RPMI7951 (cell line): ENCODE results near the gene PRKAB2. TPM values are rescaled to one million over a fixed set of nuclear protein-coding genes. Genes with fewer than 3 reads are reported as not detected.
"Not testable (repeated sequence)": the region's sequence is repeated elsewhere in the genome, so short reads cannot be mapped to it uniquely, and the experiment has no call there.

Experiments
- DNase-seq: peaks from one replicate; pipeline ENCODE4 v3.0.0-alpha.2; 2012; ENCODE audit warnings: low read depth
- total RNA-seq: library from RNA; depleted of rRNA; stranded (reverse); fragments of >200 nt; shearing (Covaris generic); gene quantifications from 2 replicates; pipeline ENCODE4 v1.2.3, GENCODE V29; 2014; rRNA removed

The PRKAB2 gene, protein sequence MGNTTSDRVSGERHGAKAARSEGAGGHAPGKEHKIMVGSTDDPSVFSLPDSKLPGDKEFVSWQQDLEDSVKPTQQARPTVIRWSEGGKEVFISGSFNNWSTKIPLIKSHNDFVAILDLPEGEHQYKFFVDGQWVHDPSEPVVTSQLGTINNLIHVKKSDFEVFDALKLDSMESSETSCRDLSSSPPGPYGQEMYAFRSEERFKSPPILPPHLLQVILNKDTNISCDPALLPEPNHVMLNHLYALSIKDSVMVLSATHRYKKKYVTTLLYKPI
- 12.9 and 20.8 TPM in 2 replicates for total RNA-seq

DNA sequence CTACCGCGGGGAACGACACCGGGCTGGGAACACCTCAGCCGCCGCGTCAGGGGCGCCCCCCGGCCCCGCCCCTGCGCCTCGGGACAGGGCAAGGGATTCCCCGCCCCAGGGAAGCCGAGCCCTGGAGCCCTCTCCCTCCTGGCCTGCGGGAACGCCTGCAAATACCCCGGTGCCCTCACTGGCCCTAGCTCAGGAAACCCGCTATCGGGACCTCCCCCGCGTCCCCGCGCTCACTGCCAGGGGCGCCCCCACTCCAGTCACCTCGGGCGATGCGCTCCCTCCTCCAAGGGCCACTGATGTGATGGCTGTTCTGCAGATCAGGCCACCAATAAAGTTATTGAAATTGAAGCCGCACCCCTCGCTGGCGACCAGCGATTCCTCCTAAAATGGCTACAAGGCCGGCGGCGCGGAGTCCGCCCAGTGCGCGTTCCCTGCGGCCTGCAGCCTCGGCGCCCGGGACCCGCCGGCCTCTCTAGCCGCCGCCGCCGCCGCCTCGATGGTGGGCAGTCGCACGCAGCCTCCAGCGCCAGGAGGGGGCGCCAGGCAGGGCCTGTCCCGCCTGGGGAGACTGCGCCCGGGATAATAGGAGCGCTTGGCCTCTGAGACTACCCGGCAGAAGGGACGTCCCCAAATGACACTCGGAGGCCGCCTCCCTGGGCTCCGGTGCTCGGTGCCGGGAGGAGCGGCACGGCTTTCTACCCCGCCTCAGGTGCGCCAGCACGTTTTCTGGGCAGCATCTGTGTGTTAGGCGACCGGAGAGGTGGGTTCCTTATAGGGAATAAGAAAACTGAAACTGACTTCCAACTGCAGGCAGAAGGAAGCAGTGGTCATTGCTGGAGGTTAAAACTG is at the start of gene PRKAB2:
Gene PRKAB2 (minus strand): TSS at position 303 of the 849 bp plus-strand sequence. CDS start 326 bp downstream, outside the sequence.
- peak; percentile 94 for DNase-seq

DNA sequence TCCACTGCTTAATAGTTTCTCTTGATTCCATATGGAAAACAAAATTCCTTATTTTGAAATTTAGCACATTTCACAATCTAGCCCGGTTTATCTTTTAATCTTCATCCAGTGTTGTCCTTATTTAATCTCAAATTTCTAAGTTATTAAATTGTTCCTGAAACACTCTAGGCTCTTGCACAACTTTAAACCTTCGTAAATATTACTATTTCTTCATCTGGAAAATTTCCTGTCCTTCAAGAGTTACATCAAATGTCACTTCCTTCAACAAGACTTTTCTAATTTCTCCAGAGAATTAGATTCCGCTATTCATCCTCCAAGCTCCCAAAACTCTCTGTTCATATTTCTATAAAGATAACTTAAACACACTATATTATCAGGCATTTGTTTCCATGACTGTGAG is 46.3 kb upstream of the PRKAB2 start:
- DNase-seq: no peak

DNA sequence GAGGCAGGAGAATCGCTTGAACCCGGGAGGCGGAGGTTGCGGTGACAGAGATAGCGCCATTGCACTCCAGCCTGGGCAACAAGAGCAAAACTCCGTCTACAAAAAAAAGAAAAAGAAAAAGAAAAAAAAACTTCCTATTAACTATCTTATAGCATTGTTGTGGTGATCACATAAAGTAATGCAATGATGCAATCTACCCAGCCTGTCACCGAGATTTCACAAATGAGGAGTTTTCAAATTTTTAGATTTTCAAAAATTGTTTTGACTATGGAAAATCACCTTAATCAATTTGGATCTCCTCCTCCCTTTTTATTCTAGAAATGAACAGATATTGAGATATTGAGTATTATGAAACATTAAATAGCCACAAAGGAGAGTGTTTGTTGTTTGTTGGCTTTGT is 44.9 kb upstream of the PRKAB2 start:
- DNase-seq: no peak

DNA sequence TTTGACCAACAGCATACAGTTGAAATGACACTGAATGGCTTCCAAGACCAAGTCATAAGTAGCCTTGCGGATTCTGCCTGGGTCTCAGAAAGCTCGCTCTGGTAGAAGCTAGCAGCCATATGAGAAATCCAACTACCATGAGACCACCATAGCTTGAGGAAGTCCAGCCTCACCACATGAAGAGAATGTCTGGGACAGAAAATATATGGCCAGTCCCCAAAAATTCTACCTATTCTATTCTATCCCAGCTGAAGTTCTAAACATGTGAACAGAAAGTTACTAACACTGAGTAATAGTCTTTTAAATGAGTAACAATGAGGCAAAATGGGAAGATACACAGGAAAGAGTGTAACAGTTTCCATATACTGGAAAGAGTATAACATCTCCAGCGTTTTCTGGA is 43.9 kb upstream of the PRKAB2 start:
- DNase-seq: no peak

DNA sequence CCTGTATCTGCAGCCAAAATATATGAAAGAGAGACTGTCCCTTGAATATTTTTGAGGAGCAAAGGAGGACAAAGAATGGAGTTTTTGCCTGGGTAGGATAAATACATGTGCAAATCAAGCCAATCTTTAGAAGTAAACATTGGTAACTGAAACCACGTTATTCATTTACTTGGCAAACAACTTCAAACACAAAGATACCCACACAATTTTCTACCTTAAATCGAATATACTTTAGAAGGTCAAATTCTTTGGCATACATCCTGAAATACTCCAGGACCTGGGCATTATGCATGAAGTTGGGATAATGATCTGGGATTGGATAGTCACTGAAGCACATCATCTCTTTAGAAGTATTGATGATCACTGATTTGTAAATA is 43.3 kb upstream of the PRKAB2 start:
- no peak for DNase-seq

DNA sequence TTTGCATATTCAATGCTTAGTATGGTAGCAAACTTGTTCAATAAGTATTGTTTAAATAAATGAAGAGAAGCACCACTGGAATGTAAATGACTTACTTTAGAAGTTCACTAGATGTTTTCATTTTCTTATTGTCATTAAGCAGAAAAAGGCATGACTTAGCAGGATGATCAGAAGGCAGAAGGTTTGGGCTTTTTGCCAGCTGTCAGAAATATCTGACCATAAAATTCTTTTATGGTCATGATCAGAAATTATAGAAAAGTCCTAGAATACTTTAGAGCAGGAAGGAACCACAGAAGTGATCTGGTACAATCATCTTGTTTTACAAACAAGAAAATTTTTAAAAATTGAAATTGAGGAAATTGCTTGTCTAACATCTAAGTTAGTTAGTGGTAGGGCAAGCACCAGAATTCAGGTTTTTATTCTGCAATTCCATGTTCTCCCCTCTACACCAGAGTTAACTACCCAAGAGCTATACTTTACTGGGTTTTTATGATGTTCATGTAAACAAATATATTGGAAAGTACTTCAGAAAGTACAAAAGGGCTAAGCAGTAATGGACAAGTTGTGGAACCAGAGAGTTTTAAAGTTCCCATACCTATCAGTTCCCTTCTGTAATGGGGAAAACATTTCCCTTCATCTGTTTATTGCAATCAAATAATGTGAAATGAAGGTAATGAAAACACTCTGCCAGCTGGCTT is 42.7 kb upstream of the PRKAB2 start:
- DNase-seq: no peak

DNA sequence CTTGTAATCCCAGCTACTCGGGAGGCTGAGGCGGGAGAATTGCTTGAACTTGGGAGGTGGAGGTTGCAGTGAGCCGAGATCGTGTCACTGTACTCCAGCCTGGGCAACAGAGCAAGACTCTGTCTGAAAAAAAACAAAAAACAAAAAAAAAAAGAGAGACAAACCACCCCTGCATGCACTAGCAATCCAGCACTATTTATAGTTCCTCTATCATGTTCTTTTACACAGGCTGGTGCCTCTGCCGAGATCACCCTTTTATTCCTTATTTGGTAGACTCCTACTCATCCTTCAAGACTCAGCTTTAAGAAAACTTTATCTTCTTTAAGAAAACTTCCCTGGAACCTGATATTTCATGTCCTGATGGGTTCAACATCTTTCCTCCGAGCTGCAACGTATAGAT is 42.1 kb upstream of the PRKAB2 start:
- no peak for DNase-seq

DNA sequence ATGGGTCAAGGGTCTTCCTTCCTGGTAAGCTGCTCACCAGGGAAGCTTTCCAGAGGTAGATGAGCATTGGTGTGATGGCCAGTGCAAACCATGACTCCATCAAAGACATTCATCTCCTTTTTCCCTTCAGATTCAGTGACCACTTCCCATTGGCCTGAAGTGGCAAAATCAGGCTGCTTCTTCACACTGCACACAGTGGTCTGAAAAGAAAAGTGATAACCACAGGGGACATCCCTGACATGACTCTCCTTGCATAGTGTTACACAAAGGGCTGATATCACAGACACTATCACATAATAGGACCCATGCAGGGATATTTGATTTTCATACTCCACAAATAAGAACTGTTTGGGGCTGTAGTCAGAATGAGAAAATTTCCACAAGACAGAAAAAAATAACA is 41.0 kb upstream of the PRKAB2 start:
- DNase-seq: no peak

DNA sequence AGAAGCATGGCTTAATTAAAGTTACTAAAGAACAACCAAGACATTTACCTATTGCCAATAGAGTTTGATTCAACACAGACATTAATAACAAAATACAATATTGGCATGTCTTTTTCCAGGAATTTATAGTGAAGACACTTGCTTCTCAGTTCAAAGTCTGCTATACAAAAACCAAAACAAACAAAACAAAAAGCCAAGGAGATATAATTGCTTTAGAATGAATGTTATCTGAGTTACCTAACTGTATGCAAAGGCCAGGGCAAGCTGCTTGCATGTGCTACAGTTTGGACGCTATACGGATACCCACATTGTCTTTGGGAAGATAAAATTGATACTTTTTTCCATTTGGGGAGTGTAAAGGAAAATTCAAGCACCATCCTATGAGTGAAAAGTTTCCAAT is 39.3 kb upstream of the PRKAB2 start:
- no peak for DNase-seq

DNA sequence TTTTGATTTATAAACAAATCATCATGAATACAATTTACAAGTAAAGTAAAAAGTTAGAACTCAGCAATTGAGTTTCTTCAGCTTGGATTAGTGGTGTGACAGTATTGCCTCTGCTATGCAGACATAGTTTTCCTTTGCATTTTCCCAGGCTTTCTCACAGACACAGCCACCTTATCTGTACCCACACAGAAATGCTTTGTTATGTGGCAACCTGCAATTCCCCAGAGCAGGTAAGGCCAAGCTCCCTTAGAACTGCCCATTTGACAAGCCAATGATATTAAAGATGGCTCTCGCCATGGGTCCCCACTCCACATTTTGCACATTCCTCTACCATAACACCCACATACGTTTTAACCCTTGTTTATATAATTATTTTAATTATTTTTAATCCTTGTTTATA is 38.7 kb upstream of the PRKAB2 start:
- DNase-seq: no peak

DNA sequence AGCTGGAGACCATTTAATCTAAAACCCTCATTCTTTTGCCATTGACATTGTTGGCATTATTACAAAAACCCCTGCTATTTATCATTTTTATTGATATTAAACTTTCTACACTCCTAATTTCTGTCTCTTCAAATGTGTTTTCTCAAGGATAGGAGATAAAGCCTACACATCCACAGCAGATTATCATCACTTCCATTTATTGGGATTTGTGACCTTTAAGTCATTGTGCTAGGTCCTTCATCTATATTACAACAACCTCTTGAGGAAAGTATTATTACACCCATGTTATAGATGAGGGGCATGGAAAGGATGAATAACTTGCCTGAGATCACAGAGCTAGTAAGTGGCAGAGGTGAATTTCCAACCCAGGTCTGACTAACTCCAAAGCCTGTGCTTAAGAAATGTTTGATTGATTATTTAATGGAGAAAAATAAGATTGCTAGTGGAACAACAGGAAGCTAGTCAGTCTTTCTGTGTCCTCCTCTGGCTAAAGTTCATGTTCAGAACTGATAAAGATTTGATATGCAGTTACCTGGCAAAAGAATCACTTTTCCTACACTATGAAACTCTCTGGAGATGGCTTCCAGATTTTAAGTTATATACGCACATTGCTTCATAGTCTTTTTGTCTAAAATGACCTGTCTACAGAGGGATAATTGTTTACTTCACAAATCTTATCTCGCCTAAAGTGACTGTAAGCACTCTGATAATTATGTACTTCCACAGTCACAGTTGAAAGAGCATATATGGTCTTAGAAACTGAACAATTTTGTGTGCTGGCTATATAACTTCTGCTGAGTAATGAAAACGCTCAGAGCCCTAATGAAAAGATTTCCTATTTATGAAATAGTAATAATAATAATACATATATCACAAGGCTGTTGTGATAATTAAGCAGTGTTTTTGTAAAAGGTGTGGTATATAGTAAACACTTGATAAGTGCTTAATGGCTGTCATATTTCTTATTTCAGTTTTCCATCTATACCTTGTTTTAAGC is 37.9 kb upstream of the PRKAB2 start:
- DNase-seq: no peak

DNA sequence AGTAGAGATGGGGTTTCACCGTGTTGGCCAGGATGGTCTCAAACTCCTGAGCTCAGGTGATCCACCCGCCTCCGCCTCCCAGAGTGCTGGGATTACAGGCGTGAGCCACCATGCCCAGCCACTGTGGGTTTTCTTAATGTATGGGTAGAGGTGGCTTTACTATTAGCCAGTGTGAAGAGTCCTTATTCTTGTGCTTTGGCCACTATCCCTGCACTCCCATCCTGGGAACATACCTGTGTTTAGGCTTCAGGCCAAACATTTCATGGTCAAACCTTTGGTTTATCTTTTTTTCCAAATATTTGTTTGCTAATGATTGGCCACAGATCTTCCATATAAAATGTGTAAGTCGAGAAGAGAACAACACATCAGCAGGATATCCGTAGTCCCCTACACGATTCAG is 36.3 kb upstream of the PRKAB2 start:
- no peak for DNase-seq

DNA sequence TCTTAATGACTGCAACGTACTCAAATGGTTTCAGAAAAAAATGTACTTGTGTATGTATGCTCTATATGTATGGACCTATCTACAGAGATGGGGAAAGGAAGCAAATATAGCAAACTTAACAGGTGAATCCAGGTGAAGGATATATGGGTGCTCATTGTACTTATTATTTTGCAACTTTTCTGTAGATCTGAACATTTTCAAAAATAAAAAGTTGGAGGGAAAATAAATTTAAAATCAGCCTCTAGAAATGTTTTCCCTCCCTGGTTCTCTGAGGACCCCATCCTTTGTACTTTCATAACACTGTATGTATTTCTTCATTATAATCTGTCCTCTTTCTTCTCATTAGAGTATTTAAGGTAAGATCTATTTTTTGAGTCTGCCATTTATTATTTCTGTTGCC is 34.9 kb upstream of the PRKAB2 start:
- no peak for DNase-seq

DNA sequence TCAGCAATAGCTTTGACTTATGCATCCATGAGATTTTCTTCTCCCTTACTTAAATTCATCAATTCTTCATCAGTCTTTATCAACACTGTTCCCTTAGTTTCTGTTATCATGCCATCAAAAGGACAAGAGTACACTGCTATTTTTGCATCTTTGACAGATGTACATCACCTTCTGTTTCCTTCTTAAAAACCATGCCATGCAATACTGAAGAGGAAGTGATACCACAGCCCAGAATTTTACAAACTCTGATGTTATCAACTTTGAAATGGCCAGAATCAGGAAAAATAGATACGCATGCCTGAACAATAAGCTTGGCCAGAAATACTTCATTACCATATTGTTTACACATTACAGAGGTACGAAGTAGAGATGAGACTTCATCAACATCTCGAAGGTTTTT is 31.8 kb upstream of the PRKAB2 start:
- no peak for DNase-seq

DNA sequence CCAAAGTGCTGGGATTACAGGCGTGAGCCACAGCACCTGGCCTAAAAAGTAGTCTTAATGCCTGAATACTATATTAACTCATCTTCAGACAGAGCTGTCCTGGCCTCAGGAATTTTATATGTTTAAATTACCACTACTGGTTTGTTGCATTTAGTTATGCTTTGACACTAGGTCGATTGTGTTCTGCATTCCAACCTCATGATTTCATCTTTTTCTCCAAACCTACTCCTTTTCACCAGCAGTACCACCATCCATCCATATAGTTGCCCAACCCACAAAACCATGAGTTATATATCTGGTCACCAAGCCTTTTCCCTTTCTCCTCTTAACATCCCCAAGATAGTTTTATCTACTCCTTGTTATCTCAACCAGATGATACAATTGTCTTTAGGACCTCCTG is 30.3 kb upstream of the PRKAB2 start:
- peak; percentile 21 for DNase-seq

DNA sequence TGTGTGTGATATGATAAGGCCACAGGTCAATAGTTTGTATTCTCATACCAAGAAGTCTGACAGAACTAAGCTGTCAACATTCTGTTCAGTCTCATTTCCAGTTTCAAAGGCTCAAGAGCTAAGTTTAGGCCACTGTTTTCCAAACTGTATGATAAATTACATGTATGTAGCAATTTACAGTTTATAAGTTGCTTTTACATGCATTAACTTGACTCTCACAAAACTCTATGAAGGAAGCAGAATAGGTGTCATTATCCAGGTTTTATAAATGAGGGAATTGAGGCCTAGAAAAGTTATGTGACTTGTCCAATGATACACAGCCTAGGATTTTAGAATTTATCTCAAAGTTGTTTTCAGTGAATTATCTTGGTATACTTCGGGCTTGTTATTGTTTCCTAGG is 29.5 kb upstream of the PRKAB2 start:
- DNase-seq: no peak

DNA sequence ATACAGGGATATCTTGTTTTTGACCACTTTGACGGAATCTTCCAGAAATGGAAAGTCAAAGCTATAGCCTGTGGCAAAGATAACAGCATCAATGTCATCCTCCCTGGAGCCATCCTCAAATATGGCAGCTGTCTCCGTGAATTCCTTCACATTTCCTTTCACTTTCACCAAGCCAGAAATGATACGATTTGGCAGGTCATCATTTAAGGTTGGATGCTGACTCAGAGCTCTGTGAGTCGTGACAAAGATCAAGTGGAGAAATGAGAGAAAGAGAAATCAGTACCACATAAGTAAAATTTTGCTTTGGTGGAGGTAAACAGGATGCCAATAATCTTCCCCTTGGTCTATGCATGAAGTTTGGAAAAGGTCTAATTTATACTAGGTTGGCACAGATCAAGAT is 29.0 kb upstream of the PRKAB2 start:
- peak; percentile 65 for DNase-seq

DNA sequence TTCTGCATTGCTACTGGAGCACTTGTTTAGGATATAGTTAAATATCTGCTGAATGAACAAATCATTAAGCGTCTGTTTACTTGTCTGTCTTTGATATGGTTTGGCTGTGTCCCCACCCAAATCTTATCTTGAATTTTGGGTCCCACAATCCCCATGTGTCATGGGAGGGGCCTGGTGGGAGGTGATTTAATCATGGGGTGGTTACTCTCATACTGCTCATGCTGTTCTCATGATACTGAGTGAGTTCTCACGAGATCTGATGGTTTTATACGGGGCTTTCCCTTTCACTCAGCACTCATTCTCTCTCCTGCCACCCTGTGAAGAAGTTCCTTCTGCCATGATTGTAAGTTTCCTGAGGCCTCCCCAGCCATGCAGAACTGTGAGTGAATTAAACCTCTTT is 25.1 kb upstream of the PRKAB2 start:
- not testable (repeated sequence) for DNase-seq

DNA sequence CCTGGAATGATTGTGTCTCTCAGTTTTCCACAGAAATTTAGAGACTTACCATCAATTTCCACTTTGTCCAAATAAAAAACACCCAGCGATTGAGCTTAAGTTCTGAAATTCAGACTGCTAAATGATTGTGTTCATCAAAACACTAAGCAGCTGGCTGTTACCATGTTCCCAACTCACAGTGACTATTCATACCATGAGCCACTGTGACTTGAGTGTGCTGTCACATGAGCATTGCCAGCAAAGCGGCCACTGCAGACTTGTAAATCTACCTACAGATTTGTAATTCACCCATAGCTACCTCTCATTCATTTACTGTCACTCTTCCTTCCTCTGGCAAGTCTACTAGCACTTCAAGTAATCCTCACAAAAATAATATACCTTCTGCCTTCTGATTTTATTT is 17.2 kb upstream of the PRKAB2 start:
- no peak for DNase-seq

DNA sequence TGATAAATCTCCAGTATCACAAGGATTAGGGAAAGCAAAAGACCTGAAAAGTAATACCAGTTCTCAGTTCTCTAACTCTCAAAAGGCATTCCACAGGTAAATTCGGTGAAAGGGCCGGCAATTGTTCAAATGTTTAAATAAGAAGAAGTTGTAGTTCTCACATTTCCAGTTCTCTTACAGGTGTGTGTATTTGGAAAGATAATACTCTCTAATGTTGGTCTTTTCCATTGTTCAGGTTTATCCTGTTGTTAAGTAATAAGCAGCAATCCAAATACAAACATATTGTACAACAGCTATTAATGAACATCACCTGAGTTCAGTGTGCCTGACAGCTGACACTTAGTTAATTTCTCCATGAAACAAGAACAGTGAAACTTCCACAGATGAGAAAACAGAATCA is 13.2 kb upstream of the PRKAB2 start:
- DNase-seq: no peak

DNA sequence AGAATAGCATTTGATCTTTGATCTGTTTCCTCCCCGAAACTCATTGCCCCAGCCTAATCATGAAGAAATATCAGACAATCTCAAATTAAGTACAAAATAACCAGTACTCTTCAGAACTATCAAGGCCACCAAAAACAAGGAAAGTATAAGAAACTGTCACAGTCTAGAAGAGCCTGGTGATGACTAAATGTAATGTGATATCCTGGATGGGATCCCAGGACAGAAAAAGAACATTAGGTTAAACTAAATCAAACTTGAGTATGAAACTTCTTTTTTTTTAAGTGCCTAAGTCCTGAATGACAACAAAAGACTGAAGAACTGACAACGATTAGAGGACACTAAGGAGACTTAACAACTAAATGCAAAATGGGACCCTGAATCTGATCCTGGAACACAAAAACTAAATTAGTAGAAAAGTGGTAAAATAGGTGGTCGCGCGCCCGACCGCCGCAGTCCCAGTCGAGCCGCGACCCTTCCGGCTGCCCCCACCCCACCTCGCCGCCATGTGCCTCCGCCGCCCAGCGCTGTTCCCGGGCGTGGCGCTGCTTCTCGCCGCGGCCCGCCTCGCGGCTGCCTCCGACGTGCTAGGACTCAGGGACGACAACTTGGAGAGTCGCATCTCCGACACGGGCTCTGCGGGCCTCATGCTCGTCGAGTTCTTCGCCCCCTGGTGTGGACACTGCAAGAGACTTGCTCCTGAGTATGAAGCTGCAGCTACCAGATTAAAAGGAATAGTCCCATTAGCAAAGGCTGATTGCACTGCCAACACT is 5.5 kb upstream of the PRKAB2 start:
- peak; percentile 60 for DNase-seq
